ENCODE results near the gene MMRN2.
"Not testable (repeated sequence)": the region's sequence is repeated elsewhere in the genome, so short reads cannot be mapped to it uniquely, and the experiment has no call there.

Gene MMRN2

GRCh38 chr10:86956195-86956847, 1.1 kb downstream of the MMRN2 start:
- no peaks in the 10 kb centered on the region for H3K36me3 ChIP-seq (ENCODE audit: control insufficient read depth, insufficient read depth, low read length)
- 84 to 85% methylated on average over 5 to 7 of the region's 7 CpGs for WGBS, 2 experiments
- no peak overlapping the region for H3K27ac ChIP-seq (ENCODE audit: insufficient read depth, low read depth, low read length, poor library complexity, severe bottlenecking)
- peaks cover 44% of the 10 kb centered on the region for H3K4me1 ChIP-seq (ENCODE audit: control insufficient read depth, insufficient read depth, low read length)
- no peaks in the 10 kb centered on the region for H3K9me3 ChIP-seq (ENCODE audit: control insufficient read depth, low read length)
- no peak overlapping the region for H3K4me3 ChIP-seq (ENCODE audit: insufficient read depth, low read depth, low read length)
- no peaks in the 10 kb centered on the region for H3K27me3 ChIP-seq (ENCODE audit: control insufficient read depth, insufficient read depth, low read length, poor library complexity, severe bottlenecking)

- no peaks in the 10 kb centered on the region for H3K36me3 ChIP-seq (ENCODE audit: control insufficient read depth, insufficient read depth, low read length)
- WGBS, 2 experiments, result 56 to 67% methylated on average over 11 to 16 of the region's 16 CpGs
- no peaks in the 10 kb centered on the region for H3K9me3 ChIP-seq (ENCODE audit: control insufficient read depth, low read length)
- H3K27ac ChIP-seq (ENCODE audit: insufficient read depth, low read depth, low read length, poor library complexity, severe bottlenecking), result no peak overlapping the region
- peaks cover 44% of the 10 kb centered on the region for H3K4me1 ChIP-seq (ENCODE audit: control insufficient read depth, insufficient read depth, low read length)
- no peaks in the 10 kb centered on the region for H3K27me3 ChIP-seq (ENCODE audit: control insufficient read depth, insufficient read depth, low read length, poor library complexity, severe bottlenecking)
- H3K4me3 ChIP-seq (ENCODE audit: insufficient read depth, low read depth, low read length), result no peak overlapping the region
These were observed 1.8 kb downstream of the MMRN2 start for GRCh38 chr10:86955501-86956194.

- Histone ChIP-seq H3K4me3 (ENCODE audit: insufficient read depth, low read depth, low read length) (no peak overlapping the region), H3K27me3 (ENCODE audit: control insufficient read depth, insufficient read depth, low read length, poor library complexity, severe bottlenecking) (no peaks in the 10 kb centered on the region), H3K9me3 (ENCODE audit: control insufficient read depth, low read length) (no peaks in the 10 kb centered on the region), H3K4me1 (ENCODE audit: control insufficient read depth, insufficient read depth, low read length) (peaks cover 44% of the 10 kb centered on the region), H3K27ac (ENCODE audit: insufficient read depth, low read depth, low read length, poor library complexity, severe bottlenecking) (no peak overlapping the region), H3K36me3 (ENCODE audit: control insufficient read depth, insufficient read depth, low read length) (no peaks in the 10 kb centered on the region)
- 46 to 47% methylated on average over 13 of the region's 13 CpGs for WGBS, 2 experiments
These were observed 2.5 kb downstream of the MMRN2 start for GRCh38 chr10:86954681-86955500.

DNA sequence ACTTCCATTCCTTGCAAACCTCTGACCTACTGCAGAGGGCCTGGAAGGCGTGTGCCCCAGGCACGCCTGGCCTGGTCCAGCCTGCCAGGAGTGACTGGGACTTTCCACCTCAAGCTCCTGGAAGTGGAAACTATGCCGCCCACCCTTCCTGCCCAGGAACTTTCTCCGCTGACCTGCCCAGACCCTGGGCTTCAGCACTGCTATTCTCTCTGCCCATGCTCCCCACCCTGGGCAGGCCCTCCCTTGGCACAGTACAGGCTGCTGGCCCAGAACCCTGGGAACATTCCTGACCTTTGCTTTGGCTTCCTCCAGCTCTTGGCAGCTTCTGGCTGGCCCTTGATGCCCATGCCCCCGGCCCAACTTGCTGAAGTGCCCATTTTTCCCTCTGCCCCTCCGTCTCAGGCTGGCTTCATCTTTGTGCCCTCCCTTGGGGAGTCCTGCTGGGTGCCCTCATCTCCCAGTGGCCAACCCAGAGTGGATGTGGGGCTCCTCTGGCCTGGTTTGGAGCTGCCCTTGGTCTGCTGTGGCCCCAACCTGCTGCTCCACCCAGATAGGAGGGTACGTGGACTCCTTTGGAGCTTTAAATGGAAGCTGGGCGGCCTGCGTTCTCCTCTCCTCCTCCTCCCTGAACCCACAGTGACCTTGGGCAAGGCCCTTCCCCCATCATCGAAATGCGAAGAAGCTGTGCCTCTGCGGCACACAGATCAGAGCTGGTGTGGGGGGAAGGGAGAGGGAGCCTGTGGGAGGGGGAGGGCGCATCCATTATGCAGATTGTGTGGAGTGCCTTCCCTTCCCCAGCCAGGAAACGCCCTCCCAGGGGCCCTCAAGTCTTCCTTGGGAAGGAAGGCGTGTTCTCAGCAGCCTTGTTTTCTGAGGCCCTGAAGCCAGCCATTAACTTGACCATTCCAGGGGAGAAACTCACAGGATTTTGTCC, 3.4 kb downstream of the MMRN2 start:
- Histone ChIP-seq H3K9me3 (ENCODE audit: control insufficient read depth, low read length) (no peaks in the 10 kb centered on the region), H3K4me3 (ENCODE audit: insufficient read depth, low read depth, low read length) (no peak overlapping the region), H3K4me1 (ENCODE audit: control insufficient read depth, insufficient read depth, low read length) (peaks cover 37% of the 10 kb centered on the region), H3K27ac (ENCODE audit: insufficient read depth, low read depth, low read length, poor library complexity, severe bottlenecking) (no peak overlapping the region), H3K36me3 (ENCODE audit: control insufficient read depth, insufficient read depth, low read length) (no peaks in the 10 kb centered on the region), H3K27me3 (ENCODE audit: control insufficient read depth, insufficient read depth, low read length, poor library complexity, severe bottlenecking) (no peaks in the 10 kb centered on the region)
- 42 to 48% methylated on average over 15 of the region's 15 CpGs for WGBS, 2 experiments

DNA sequence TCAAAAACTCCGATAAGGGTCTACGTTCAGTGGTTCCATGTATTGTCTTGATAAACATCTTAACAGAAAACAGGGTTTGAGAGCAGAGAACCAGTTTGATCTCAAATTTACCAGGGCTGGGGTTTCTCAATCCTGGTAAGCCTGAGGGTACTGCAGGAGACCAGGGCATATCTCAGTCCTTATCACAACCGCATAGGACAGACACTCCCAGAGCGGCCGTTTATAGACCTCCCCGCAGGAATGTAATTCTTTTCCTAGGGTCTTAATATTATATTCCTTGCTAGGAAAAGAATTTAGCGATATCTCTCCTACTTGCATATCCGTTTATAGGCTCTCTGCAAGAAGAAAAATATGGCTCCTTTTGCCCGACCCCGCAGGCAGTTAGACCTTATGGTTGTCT, 4.7 kb downstream of the MMRN2 start:
- 92 to 97% methylated on average over 10 of the region's 10 CpGs for WGBS, 2 experiments
- not testable (repeated sequence) for H3K27me3 ChIP-seq (ENCODE audit: control insufficient read depth, insufficient read depth, low read length, poor library complexity, severe bottlenecking); H3K4me3 ChIP-seq (ENCODE audit: insufficient read depth, low read depth, low read length); H3K36me3 ChIP-seq (ENCODE audit: control insufficient read depth, insufficient read depth, low read length); H3K9me3 ChIP-seq (ENCODE audit: control insufficient read depth, low read length); H3K27ac ChIP-seq (ENCODE audit: insufficient read depth, low read depth, low read length, poor library complexity, severe bottlenecking)
- H3K4me1 ChIP-seq (ENCODE audit: control insufficient read depth, insufficient read depth, low read length), result peaks cover 32% of the 10 kb centered on the region

DNA sequence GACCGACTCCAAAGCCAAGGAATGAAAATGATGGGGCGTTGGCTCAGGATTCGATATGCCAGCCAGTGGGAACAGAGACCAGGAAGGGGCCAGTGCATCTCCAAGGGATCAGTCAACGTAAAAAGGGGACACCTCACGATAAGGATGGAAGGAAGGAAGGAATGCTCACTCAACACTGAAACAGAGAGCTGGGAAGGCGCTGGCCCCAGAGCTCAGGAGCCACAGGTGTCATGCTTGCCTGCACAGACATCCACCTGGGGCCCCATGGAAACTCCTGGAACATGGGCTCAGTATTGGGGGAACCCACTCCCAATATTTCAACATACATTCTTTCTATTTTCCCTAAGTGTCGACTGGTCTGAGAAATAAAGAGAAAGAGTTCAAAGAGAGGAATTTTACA, 5.3 kb downstream of the MMRN2 start:
- 93 to 95% methylated on average over 7 of the region's 7 CpGs for whole genome bisulfite sequencing, 2 experiments
- H3K27me3 ChIP-seq (ENCODE audit: control insufficient read depth, insufficient read depth, low read length, poor library complexity, severe bottlenecking), result no peaks in the 10 kb centered on the region
- no peaks in the 10 kb centered on the region for H3K9me3 ChIP-seq (ENCODE audit: control insufficient read depth, low read length)
- no peak overlapping the region for H3K4me3 ChIP-seq (ENCODE audit: insufficient read depth, low read depth, low read length)
- no peaks in the 10 kb centered on the region for H3K36me3 ChIP-seq (ENCODE audit: control insufficient read depth, insufficient read depth, low read length)
- peaks cover 32% of the 10 kb centered on the region for H3K4me1 ChIP-seq (ENCODE audit: control insufficient read depth, insufficient read depth, low read length)
- H3K27ac ChIP-seq (ENCODE audit: insufficient read depth, low read depth, low read length, poor library complexity, severe bottlenecking), result no peak overlapping the region

DNA sequence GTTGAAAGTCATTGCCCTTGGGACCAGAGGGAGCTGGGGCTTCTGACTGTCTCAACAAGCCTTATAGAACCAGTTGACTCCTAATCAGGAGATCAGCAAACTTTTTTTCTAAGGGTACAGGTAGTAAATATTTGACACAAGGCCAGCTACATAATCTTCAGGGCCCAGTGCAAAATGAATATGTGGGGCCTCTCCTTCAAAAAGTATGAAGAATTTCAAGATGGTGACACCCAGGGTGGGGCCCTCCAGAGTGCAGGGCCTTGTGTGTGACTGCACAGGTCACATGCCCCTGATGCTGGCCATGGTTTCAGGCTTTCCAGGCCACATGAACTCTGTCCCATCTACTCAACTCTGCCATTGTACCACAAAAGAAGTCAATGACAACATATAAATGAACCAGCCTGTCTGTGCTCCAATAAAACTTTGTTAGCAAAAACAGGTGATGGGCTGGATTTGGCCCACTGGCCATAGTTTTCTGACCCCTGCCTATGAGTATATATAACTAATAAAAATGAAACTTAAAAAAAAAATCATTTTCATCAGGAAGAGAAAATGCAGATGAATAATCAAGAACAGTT, 6.1 kb downstream of the MMRN2 start:
- H3K4me3 ChIP-seq (ENCODE audit: insufficient read depth, low read depth, low read length), result no peak overlapping the region
- no peak overlapping the region for H3K27ac ChIP-seq (ENCODE audit: insufficient read depth, low read depth, low read length, poor library complexity, severe bottlenecking)
- H3K9me3 ChIP-seq (ENCODE audit: control insufficient read depth, low read length), result no peaks in the 10 kb centered on the region
- H3K4me1 ChIP-seq (ENCODE audit: control insufficient read depth, insufficient read depth, low read length), result peaks cover 27% of the 10 kb centered on the region
- H3K36me3 ChIP-seq (ENCODE audit: control insufficient read depth, insufficient read depth, low read length), result no peaks in the 10 kb centered on the region
- no peaks in the 10 kb centered on the region for H3K27me3 ChIP-seq (ENCODE audit: control insufficient read depth, insufficient read depth, low read length, poor library complexity, severe bottlenecking)

- Histone ChIP-seq H3K27ac (ENCODE audit: insufficient read depth, low read depth, low read length, poor library complexity, severe bottlenecking) (no peak overlapping the region), H3K9me3 (ENCODE audit: control insufficient read depth, low read length) (no peaks in the 10 kb centered on the region), H3K27me3 (ENCODE audit: control insufficient read depth, insufficient read depth, low read length, poor library complexity, severe bottlenecking) (no peaks in the 10 kb centered on the region), H3K36me3 (ENCODE audit: control insufficient read depth, insufficient read depth, low read length) (no peaks in the 10 kb centered on the region), H3K4me3 (ENCODE audit: insufficient read depth, low read depth, low read length) (no peak overlapping the region), H3K4me1 (ENCODE audit: control insufficient read depth, insufficient read depth, low read length) (peaks cover 22% of the 10 kb centered on the region)
- 81 to 100% methylated on average over 1 of the region's 1 CpG for WGBS, 2 experiments
These were observed 7.1 kb downstream of the MMRN2 start for GRCh38 chr10:86950349-86950748.

DNA sequence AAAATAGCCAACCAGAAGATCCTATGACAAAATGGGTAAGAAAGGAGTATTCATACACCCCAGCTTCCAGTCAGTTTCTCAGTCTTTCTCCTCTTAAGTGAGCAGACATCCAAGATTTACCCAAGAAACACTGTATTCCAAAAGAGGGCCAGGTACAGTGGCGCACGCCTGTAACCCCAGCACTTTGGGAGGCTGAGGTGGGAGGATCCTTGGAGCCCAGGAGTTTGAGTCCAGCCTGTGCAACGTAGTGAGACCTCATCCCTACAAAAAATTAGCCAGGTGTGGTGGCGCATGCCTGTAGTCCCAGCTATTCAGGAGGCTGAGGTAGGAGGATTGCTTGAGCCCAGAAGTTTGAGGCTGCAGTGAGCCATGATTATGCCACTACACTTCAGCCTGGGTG, 9.6 kb downstream of the MMRN2 start:
- H3K9me3 ChIP-seq (ENCODE audit: control insufficient read depth, low read length); H3K36me3 ChIP-seq (ENCODE audit: control insufficient read depth, insufficient read depth, low read length); H3K27ac ChIP-seq (ENCODE audit: insufficient read depth, low read depth, low read length, poor library complexity, severe bottlenecking); H3K27me3 ChIP-seq (ENCODE audit: control insufficient read depth, insufficient read depth, low read length, poor library complexity, severe bottlenecking); H3K4me3 ChIP-seq (ENCODE audit: insufficient read depth, low read depth, low read length); H3K4me1 ChIP-seq (ENCODE audit: control insufficient read depth, insufficient read depth, low read length): not testable (repeated sequence)
- WGBS, 2 experiments, result 90 to 92% methylated on average over 4 of the region's 4 CpGs
